ENCODE measurements around the gene NUB1. TPM values are rescaled to one million over a fixed set of nuclear protein-coding genes. Genes with fewer than 3 reads are reported as not detected.
A peak's percentile ranks its signal among the peaks of the same experiment; 100 is the strongest.
"Not testable (repeated sequence)": the region's sequence is repeated elsewhere in the genome, so short reads cannot be mapped to it uniquely, and the experiment has no call there.

Gene NUB1
- total RNA-seq, result 10 to 100 TPM; 25.9 to 26.9 (median 26.5) TPM

GRCh38 chr7:151341357-151342101, at the start of gene NUB1:
NUB1 (plus strand) TSS chr7:151341812; CDS start chr7:151345350, 3,538 bp downstream.
- Mint-ChIP-seq H3K9me3 (peaks cover 5% of the 10 kb centered on the region), H3K27me3 (ENCODE audit: low read depth) (no peaks in the 10 kb centered on the region), H3K4me3 (peak within 1 kb of the TSS; percentile 84), H3K4me1 (ENCODE audit: low read depth) (peaks cover 35% of the 10 kb centered on the region), H3K36me3 (ENCODE audit: insufficient read depth) (peaks cover 8% of the 10 kb centered on the region)
- ATAC-seq, result peak; percentile 80 to 87
- DNase-seq, result peak; percentile 89

GRCh38 chr7:151292850-151293249, 48.8 kb upstream of the NUB1 start:
- Mint-ChIP-seq H3K27me3 (ENCODE audit: low read depth) (peaks cover 9% of the 10 kb centered on the region), H3K9me3 (peaks cover 8% of the 10 kb centered on the region), H3K36me3 (ENCODE audit: insufficient read depth) (no peaks in the 10 kb centered on the region), H3K4me3 (no peak overlapping the region), H3K4me1 (ENCODE audit: low read depth) (no peaks in the 10 kb centered on the region)
- ATAC-seq (no peak), DNase-seq (no peak)

- Mint-ChIP-seq H3K4me1 (ENCODE audit: low read depth) (no peaks in the 10 kb centered on the region), H3K4me3 (no peak overlapping the region), H3K9me3 (peaks cover 8% of the 10 kb centered on the region), H3K36me3 (ENCODE audit: insufficient read depth) (no peaks in the 10 kb centered on the region), H3K27me3 (ENCODE audit: low read depth) (peaks cover 19% of the 10 kb centered on the region)
- ATAC-seq (no peak), DNase-seq (no peak)
Observed at GRCh38 chr7:151296202-151296992, 45.2 kb upstream of the NUB1 start.

DNA sequence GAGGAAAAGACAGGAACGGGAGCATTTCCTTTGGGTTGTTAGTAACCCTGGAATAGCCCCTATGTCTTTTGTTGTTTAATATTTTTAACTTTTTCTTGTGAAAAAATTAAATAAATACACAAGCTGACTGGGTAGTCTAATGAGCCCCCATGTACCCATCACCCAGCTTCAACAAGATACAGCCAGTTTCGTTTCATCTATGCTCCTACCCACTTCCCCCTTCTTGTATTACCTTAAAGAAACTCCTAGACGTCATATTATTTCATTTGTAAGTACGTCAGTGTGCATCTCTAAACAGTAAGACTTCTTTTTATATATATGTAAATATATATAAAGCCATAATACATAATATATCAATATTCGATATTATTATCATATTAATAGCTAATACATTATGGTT, 42.8 kb upstream of the NUB1 start:
- Mint-ChIP-seq H3K4me3 (no peak overlapping the region), H3K4me1 (ENCODE audit: low read depth) (peaks cover 3% of the 10 kb centered on the region), H3K27me3 (ENCODE audit: low read depth) (peaks cover 24% of the 10 kb centered on the region)

DNA sequence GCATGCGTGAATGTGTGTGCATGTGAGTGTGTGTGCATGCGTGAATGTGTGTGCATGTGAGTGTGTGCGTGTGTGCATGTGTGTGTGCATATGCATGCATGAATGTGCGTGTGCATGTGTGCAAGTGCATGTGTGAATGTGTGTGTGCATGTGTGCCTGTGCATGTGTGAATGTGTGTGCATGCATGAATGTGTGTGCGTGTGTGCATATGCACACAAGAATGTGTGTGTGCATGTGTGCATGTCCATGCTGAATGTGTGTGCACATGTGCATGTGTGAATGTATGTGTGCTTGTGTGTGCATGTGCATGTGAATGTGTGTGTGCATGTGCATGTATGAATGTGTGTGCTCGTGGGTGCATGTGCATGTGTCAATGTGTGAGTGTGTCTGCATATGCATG, 42.1 kb upstream of the NUB1 start:
- Mint-ChIP-seq H3K36me3 (ENCODE audit: insufficient read depth) (no peaks in the 10 kb centered on the region), H3K4me1 (ENCODE audit: low read depth) (peaks cover 3% of the 10 kb centered on the region), H3K9me3 (peaks cover 8% of the 10 kb centered on the region), H3K4me3 (no peak overlapping the region), H3K27me3 (ENCODE audit: low read depth) (peaks cover 28% of the 10 kb centered on the region)
- DNase-seq, result no peak
- ATAC-seq, result no peak

More for the DNA sequence above, 42.8 kb upstream of the NUB1 start:
- DNase-seq (no peak), ATAC-seq (no peak)
- Mint-ChIP-seq H3K36me3 (ENCODE audit: insufficient read depth) (no peaks in the 10 kb centered on the region), H3K9me3 (peaks cover 8% of the 10 kb centered on the region)

DNA sequence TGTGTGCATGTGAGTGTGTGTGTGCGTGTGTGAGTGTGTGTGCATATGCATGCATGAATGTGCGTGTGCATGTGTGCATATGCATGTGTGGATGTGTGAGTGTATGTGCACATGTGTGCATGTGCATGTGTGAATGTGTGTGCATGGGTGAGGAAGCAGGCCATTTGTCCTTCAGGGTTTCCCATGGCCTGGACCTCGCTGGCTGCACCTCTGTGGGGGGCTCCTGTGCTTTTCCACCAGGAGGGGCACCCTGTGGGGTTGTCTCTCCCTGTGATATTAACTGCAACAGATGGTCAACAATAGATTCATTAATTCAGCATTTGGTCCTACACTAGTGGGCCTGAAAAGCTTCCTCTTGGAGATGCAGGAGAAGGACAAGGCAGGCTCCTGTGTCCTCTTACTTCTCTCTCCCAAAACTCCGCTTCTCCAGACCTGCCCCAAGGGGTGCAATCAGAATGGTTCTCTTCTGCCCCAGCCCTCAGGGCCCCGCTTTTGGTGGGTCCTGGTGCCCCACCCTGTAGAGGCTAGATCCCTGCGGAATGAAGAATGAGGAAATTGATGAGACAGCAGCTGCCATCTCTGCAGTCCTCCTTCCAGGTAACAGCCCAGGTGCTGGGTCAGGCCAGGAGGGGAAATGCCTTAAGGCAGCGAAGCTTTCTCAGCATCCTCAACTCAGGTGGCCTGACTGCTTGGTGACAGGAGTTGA, 41.5 kb upstream of the NUB1 start:
- H3K36me3 Mint-ChIP-seq (ENCODE audit: insufficient read depth), result no peaks in the 10 kb centered on the region
- H3K27me3 Mint-ChIP-seq (ENCODE audit: low read depth), result peaks cover 33% of the 10 kb centered on the region
- peaks cover 6% of the 10 kb centered on the region for H3K4me1 Mint-ChIP-seq (ENCODE audit: low read depth)
- DNase-seq (no peak), ATAC-seq (no peak)
- H3K4me3 Mint-ChIP-seq, result no peak overlapping the region
- peaks cover 8% of the 10 kb centered on the region for H3K9me3 Mint-ChIP-seq

DNA sequence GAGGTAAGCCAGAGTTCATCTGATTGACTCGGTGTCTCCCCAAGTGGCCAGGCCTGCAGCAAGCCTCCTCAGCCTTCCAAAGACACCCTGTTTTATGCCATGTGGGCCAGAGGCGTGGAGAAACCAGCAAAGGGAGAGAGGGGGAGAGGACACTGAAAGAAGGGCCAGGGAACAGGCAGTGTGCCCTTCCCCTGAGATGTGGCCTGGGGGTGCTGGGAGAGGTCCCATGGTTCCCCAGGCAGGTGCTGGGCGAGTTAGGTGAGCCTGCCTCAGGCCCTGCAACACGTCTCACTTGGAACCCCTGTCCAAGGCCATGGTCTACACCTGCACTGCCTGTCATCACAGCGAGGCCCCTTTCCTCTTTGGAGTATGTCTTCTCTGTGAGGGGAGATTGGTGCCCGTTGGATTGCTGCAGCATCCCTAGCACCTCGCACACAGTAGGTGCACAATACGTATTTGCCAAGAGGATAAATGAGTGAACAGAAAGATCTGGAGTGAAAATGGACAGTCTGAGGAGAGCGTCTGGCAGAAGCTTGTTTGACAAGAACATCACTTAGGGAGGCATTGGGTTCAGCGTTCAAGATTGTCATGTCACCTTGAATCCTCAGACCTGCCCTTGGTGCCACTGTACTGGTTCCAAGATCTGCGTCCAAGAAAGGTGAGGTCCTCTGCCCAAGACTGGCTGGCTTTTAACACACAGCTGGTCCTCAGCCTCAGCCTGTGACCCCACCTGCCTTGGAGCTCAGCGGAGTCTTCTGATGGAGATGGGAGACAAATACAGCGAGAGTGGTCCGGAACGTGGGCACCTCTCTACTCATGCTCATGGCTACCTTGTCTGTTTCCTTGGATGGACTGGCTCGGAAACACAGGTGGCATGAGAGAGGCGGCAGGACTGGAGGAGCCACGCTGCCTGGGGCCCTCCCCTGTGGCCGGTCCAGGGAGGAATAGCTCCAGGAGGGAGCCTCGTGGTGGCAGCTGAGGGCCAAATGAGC, 39.8 kb upstream of the NUB1 start:
- no peak overlapping the region for H3K4me3 Mint-ChIP-seq
- no peak for ATAC-seq

GRCh38 chr7:151304251-151304650, 37.4 kb upstream of the NUB1 start:
- not testable (repeated sequence) for DNase-seq; H3K36me3 Mint-ChIP-seq (ENCODE audit: insufficient read depth); ATAC-seq; H3K4me1 Mint-ChIP-seq (ENCODE audit: low read depth); H3K9me3 Mint-ChIP-seq; H3K4me3 Mint-ChIP-seq
- H3K27me3 Mint-ChIP-seq (ENCODE audit: low read depth), result peaks cover 32% of the 10 kb centered on the region

More for the DNA sequence above, 39.8 kb upstream of the NUB1 start:
- Mint-ChIP-seq H3K9me3 (no peaks in the 10 kb centered on the region), H3K36me3 (ENCODE audit: insufficient read depth) (no peaks in the 10 kb centered on the region), H3K27me3 (ENCODE audit: low read depth) (peaks cover 40% of the 10 kb centered on the region), H3K4me1 (ENCODE audit: low read depth) (peaks cover 6% of the 10 kb centered on the region)
- DNase-seq, result no peak

GRCh38 chr7:151304856-151305255, 36.8 kb upstream of the NUB1 start:
- Mint-ChIP-seq H3K27me3 (ENCODE audit: low read depth) (peaks cover 28% of the 10 kb centered on the region), H3K4me3 (peak overlapping the region; percentile 15), H3K4me1 (ENCODE audit: low read depth) (peaks cover 6% of the 10 kb centered on the region), H3K9me3 (no peaks in the 10 kb centered on the region), H3K36me3 (ENCODE audit: insufficient read depth) (no peaks in the 10 kb centered on the region)
- ATAC-seq (no peak), DNase-seq (no peak)

DNA sequence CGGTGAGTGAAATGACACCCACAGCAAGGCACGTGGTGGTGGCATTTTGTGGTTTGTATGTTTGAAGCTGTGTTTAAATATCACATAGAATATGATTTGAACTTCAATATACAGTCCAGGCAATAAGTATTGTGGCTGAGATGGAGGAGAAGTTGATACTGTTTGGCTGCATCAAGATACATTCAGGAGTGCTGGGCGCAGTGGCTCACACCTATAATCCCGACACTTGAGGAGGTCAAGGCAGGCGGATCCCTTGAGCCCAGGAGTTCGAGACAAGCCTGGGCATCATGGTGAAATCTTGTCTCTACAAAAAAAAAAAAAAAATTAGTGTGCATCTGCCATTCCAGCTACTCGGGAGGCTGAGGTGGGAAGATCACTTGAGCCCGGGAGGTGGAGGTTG, 35.2 kb upstream of the NUB1 start:
- ATAC-seq (no peak), DNase-seq (no peak)
- peaks cover 28% of the 10 kb centered on the region for H3K27me3 Mint-ChIP-seq (ENCODE audit: low read depth)
- H3K36me3 Mint-ChIP-seq (ENCODE audit: insufficient read depth), result no peaks in the 10 kb centered on the region
- H3K9me3 Mint-ChIP-seq, result no peaks in the 10 kb centered on the region
- H3K4me3 Mint-ChIP-seq, result no peak overlapping the region
- peaks cover 6% of the 10 kb centered on the region for H3K4me1 Mint-ChIP-seq (ENCODE audit: low read depth)

GRCh38 chr7:151306860-151307259, 34.8 kb upstream of the NUB1 start:
- no peaks in the 10 kb centered on the region for H3K36me3 Mint-ChIP-seq (ENCODE audit: insufficient read depth)
- no peak for ATAC-seq

DNA sequence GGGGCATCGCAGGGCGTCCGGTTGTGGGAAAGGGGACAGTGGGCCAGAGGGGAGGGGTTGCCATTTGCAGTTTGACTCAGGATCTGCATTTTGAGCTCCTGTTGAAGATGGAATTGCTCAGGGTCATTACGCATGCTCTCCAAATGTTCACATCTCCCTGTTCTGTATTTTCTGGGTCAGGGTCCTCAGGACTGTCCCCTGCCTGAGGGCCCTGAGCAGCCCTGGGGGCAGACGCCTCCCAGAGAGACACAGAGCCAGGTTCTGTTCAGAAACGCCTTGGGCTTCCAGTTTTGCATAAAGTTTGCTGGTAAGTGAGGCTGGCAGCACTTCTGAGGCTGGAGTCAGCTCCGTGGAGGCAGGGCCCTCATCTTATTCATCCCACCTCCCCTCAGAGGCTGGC, 34.1 kb upstream of the NUB1 start:
- no peak for DNase-seq
- Mint-ChIP-seq H3K36me3 (ENCODE audit: insufficient read depth) (no peaks in the 10 kb centered on the region), H3K4me3 (no peak overlapping the region), H3K4me1 (ENCODE audit: low read depth) (peaks cover 6% of the 10 kb centered on the region), H3K27me3 (ENCODE audit: low read depth) (peaks cover 26% of the 10 kb centered on the region), H3K9me3 (peaks cover 3% of the 10 kb centered on the region)
- ATAC-seq, result no peak

More at GRCh38 chr7:151306860-151307259, 34.8 kb upstream of the NUB1 start:
- Mint-ChIP-seq H3K4me3 (no peak overlapping the region), H3K4me1 (ENCODE audit: low read depth) (peaks cover 6% of the 10 kb centered on the region), H3K9me3 (peaks cover 3% of the 10 kb centered on the region), H3K27me3 (ENCODE audit: low read depth) (peaks cover 26% of the 10 kb centered on the region)
- DNase-seq, result no peak

DNA sequence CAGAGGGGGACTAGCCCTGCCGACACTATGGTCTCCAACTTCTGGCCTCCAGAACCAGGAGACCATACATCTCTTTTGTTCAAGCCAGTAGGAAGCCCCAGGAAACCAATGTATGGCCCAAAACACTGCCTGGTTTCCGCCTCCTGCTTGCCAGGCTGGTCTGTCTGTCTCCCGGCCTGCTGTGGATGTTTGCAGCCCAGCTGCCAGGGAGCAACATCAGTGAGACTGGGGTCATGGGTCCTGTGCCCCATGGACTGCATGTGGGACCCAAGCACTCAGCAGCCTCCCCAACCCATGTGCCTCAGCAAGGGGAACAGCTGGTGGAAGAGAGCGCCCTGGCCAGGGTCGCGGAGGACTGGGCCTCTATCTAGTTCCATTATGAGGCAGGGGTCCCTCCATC, 33.4 kb upstream of the NUB1 start:
- Mint-ChIP-seq H3K27me3 (ENCODE audit: low read depth) (peaks cover 26% of the 10 kb centered on the region), H3K4me3 (no peak overlapping the region), H3K9me3 (peaks cover 3% of the 10 kb centered on the region), H3K4me1 (ENCODE audit: low read depth) (peaks cover 6% of the 10 kb centered on the region), H3K36me3 (ENCODE audit: insufficient read depth) (no peaks in the 10 kb centered on the region)
- no peak for ATAC-seq
- no peak for DNase-seq

All from activated T-cell treated with anti-CD3 and anti-CD28 coated beads, Interleukin-2, amount 50 U/mL, for 4 hours (primary cell).